GM12878 (cell line): Measurements from ENCODE around the gene ZNF335.

Source experiments
- TCF12 ChIP-seq: IDR thresholded peaks from 2 replicates; pipeline ENCODE4 v1.6.1; 2011; ENCODE audit warnings: low read depth, mild to moderate bottlenecking, low read length
- WRNIP1 ChIP-seq: IDR thresholded peaks from 2 replicates; pipeline ENCODE4 v1.6.1; 2011; ENCODE audit warnings: low read depth, low read length, improper control_type of control experiment, borderline replicate concordance

- TF ChIP-seq TCF12 (no peak), WRNIP1 (no peak)
Observed at GRCh38 chr20:45953672-45954071, 18.3 kb downstream of the ZNF335 start.
